ENCODE measurements around the gene PLCB2.

DNA sequence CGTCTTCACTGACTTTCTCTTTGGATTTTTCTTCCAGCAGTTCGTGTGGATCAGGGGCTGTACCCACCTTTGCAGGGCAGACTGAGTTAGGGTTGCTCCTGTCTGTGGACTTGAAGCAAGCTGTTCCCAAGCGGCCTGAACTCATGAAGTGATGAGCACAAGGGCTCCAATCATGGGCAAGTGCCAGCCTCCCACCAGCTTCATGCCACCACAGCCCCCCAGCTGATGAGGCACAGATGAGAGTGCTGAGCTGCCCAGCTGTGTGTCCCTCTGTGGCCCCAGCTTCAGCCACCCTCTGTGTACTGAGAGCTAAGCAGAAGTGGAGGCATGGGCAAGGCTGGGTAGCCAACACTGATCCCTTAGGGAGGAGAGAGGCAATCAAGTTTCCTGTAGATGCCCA is 3.3 kb upstream of the PLCB2 start:
- TF ChIP-seq, protein P1, sequence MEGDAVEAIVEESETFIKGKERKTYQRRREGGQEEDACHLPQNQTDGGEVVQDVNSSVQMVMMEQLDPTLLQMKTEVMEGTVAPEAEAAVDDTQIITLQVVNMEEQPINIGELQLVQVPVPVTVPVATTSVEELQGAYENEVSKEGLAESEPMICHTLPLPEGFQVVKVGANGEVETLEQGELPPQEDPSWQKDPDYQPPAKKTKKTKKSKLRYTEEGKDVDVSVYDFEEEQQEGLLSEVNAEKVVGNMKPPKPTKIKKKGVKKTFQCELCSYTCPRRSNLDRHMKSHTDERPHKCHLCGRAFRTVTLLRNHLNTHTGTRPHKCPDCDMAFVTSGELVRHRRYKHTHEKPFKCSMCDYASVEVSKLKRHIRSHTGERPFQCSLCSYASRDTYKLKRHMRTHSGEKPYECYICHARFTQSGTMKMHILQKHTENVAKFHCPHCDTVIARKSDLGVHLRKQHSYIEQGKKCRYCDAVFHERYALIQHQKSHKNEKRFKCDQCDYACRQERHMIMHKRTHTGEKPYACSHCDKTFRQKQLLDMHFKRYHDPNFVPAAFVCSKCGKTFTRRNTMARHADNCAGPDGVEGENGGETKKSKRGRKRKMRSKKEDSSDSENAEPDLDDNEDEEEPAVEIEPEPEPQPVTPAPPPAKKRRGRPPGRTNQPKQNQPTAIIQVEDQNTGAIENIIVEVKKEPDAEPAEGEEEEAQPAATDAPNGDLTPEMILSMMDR (IDR thresholded peaks at IDR 0.05) = no peak
- no peak for TF ChIP-seq POLR2A (IDR thresholded peaks at IDR 0.05)
